GM21360 (cell line): Measurements from ENCODE around the gene FEM1B.
"Not testable (repeated sequence)": the region's sequence is repeated elsewhere in the genome, so short reads cannot be mapped to it uniquely, and the experiment has no call there.

Source experiments
- ATAC-seq: cut with Tn5 transposase; IDR thresholded peaks from one replicate; pipeline ENCODE4 v1.9.1; 2021; ENCODE audit warnings: mild to moderate bottlenecking, moderate library complexity; ENCODE audit not compliant: unreplicated experiment

Gene FEM1B

DNA sequence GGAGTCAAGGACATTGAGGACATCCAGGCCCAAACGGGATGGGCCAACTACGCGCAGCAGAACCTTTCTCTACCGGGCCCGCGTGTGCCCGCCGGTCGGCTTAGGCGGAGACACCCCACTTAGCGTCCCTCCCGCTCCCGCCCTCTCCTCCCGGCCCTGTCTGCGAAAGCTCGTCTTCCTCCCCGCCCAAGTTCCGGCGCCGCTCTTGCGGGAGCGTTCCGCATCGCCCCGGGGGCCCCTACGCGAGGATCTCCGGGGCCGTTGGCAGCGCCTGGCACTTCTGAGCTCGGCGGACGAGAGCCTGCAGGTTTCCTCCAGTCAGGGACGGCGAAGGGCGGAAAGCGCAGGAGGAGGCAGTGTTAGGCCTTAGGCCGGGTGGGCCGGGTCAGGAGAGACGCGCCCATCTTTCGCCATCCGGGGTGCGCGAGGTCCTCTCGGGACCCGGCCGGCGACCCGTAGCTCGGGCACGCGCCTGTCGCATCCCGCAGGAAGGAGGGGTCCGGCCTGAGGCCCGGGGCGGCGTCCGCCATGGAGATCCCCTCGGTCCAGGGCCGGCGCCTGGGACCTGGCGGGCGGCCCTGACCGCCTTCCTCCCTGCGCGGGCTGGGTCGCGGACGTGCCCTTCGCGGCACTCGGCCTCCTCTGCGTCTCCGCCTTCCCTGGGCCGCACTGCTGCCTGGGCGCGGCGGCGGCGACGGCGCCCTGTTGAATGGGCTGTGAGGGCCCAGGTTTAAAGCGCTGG, at the start of gene FEM1B:
Gene FEM1B (plus strand): TSS at position 143 of the 742 bp plus-strand sequence. CDS start 673 bp downstream, outside the sequence.
- ATAC-seq: peak; percentile 74

DNA sequence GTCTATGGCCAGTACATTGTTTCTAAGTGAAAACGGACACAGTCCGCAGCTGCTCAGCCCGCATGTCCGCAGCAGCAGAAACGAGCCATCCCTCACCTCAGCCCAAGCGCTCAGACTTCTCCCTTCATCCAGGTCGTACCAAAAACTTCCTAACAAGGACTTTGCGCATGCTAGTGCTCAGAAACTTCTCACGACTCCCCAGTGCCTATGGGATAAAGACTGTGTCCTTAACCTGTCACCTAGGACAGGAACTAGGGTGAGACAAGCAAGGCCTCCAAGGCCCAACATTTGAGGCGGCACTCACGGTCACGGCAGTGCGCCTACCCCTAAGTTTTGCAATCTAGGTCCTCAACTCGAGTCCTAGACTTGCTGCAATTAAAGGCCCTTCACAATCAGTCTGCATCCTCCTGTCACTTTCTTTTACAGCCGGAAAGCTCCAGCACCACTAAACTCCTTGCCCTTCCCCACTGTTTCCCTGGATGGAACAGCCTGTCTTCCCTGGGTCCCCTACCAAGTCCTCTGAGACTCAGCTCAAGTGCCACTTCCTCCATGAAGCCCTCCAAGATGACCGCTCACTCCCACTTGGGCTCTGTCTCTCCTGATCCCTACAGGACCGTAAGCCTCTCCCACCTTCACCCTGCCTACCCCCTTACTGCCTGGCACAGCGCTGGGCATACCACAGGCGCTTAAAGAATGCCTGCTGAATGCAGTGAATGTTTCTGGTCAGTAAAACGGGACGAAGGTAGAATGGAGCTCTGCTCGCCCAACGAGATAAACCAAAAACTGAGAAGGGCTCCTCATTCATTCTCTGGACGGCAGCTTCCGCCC, 49.2 kb upstream of the FEM1B start:
- ATAC-seq: no peak

DNA sequence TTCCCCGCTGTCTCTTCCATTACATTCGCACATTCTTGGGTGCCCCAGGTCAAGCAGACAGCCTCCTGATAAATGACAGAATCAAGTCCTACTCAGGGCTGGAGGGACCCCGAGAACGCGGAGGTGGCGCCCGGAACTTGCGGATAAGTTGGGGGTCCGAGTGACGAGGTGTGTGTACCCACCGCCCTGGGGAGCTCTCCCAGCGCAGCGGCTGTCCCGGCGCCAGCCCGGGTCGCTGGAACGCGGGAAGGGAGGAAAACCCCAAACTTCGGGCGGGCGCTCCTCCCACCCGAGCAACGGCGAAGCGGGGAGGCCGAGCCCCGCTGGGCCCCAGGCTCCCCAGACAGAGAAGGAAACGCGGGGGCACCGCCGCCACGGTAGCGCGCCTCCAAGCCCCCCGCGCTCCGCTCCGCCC, 48.6 kb upstream of the FEM1B start:
- ATAC-seq: no peak

DNA sequence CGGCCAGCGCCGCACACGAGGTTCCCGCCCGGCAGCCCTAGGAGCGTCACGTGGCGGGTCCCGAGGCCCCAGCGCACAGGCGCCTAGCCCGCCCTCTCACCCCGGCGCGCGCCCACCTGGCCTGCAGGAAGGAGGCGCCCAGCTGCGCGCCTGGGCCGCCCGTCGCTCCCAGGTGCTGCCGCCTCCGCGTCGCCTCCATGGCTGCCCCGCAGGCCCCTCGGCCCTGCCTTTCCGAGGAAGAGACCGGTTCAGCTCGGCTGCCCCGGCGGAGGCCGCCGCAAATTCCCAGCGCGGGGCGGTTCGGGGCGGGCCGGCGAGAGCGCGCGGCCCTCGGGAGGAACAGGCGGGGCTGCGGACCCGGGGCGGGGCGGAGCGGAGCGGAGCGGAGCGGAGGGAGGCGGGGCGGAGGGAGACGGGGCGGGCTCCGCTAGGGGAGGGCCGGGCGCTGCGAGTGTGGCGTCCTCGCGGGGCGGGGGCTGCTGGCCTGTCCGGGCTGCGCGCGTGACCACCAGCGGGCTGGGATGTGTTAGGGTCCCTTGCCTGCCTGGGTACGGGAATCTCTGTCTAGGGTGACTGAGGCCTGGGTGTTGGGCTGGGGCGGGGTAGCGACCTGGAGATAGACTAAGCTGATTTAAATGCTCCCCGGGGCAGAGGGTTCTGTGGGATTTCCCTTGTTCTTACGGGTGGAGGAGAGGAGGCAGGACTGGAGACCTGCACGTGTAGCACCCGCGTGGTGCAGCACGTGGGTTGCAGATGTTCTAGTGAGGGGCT, 48.0 kb upstream of the FEM1B start, which contains the start of gene CLN6:
Gene CLN6 (minus strand): TSS at position 343 of the 771 bp plus-strand sequence. CDS start 144 bp downstream, at position 199.
- ATAC-seq: peak; percentile 69

DNA sequence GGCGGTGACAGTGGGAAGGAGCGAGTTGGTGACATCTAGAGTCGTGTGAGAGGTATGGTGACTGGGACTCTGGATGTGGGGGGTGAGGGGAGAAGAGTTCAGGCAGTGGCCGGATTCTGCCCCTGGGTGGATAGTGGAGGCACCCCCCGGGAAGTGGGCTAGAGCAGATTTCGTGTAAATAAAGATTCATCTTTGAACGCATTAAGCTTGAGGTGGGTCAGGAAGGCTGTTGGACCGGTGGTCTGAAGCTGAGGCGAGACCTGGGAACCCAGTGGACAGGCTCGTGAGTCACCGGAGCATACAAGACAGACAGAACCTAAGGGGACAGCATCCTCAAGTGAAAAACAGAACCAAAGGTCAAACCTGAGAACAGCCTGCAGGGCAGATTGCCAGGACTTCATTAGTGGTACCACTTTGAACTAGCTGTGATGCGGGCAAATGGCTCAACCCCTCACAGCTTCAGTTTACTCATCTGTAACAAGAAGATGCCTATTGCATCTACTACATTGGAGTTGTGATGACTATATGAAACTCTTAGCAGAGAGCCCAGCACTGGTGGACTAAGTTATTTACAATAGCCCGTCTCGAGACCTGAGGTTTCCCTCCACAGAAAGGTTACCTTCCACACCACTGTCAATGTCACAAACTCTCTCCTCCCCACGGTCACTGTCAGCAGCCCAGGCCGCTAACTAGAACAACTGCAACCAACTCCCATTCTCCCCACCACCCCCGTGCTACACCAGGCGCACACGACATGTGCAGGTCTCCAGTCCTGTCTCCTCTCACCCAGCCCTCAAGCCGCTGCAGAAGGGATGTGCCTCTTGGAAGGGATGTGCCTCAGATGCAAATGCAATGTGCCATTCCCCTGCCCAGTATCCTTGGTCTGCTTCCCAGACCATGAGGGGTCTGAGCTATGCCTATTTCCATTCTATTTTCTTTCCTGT, 47.1 kb upstream of the FEM1B start:
- peak; percentile 27 for ATAC-seq

DNA sequence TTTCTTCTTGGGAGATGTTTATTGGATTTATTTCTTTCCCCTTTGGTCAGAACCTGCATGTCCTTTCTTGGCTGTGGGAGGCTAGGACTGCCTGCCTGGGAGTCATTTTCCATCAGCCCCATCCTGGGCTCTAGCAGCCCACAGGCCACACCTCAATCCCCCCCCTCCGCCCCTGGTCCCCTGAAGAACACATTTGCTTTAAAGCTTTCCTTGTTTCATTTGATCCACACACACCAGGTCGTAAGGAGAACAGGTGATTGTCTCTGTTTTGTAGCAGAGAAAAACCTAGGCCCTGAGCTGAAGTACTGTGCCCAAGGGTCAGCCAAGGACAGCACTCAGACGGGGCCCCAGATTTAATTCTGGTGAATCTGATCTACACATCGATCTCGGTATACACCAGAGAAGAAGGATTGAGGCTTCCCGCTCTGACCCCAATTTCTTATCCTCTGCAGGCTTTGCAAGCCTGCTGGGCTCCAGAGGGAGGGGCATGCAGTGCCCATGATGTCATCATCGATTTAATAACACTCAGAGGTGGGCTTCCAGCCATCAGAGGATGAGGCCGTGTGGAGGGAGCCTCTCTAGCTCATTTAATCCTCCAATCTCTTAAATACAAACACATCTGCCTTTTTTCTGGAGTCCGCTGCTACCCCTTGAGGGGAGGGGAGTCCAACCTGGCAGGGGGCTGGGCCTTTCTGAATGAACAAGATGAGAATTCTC, 46.3 kb upstream of the FEM1B start:
- ATAC-seq: no peak

DNA sequence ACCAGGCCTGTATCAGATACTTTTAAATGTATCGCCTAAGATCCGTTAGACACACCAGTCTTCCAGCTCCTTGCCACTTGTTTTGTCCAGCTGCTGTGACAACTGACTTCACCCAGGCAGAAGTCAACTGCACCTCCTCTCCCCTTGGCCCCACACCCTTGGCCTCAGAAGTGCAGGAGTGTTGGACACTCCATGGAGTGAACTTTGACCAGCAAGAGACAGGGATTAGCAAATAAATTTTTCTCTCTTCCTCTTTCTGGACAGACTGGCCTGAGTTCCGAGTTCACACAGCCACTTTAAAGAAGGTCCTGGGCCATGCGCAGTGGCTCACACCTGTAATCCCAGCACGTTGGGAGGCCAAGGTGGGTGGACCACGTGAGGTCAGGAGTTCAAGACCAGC, 45.1 kb upstream of the FEM1B start:
- ATAC-seq: no peak

DNA sequence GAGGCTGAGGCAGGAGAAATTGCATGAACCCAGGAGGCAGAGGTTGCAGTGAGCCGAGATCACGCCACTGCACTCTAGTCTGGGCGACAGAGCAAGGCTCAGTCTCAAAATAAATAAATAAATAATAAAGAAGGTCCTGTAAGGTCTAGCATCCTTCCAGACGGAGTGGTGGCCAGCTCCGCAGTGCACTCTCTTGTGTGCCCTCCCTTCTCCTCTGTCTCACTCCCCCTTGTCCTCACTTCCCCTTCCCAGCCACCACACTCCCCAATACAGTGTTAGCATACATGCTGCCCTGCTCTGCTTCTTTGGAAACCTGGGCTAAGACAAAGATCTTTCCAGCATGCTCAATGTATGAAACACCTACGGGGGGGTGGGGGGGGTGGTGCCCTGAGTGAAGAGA, 44.6 kb upstream of the FEM1B start:
- no peak for ATAC-seq

DNA sequence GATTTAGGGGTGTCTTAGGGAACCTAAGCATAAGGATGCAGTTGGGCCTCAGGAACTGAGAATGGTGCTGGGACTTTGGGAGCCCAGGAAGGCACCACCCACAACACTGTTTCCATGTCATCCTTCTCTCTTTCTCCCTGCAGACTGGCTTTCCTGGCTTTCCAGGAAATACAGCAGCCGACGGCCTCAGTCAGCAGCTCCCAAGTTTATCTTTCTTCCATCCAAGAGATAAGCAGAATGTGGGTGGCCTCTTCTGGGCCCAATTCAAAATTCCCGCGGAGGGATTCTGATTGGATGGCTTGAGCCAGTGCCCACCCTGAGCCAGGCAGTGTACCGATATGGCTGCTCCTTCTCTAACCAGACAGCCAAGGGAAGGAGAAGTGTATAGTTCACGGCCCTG, 43.5 kb upstream of the FEM1B start:
- ATAC-seq: no peak

DNA sequence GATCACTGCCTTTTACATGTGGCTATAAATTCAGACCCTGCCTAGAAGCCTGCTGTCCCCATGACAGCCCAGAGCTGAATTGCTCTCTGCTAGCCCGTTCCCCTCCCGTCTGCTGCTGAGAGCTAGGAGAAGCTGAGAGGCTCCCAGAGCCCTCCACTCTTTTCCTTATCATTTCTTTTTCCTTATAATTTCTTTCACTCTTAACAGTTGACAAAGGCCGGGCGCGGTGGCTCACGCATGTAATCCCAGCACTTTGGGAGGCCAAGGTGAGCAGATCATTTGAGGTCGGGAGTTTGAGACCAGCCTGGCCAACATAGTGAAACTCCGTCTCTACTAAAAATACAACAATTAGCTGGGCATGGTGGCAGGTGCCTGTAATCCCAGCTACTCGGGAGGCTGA, 43.0 kb upstream of the FEM1B start:
- ATAC-seq: not testable (repeated sequence)

DNA sequence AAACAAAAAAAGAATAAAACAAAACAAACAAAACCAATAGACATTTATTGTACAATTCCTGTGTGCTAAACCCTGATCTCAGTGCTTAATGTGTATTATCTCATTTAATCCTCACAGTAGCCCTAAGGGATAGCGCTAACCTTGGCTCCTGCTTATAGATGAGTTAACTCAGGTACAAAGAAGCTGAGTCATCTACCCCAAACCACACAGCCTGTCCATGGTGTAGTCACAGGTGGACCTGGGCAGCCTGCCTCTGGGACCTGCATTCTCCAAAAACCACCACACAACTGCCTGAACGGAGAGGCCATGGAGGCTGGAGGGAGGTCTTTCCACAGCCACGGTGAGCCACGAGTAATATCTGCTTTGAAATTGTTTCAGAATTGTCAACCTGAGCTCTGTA, 42.5 kb upstream of the FEM1B start:
- ATAC-seq: no peak

DNA sequence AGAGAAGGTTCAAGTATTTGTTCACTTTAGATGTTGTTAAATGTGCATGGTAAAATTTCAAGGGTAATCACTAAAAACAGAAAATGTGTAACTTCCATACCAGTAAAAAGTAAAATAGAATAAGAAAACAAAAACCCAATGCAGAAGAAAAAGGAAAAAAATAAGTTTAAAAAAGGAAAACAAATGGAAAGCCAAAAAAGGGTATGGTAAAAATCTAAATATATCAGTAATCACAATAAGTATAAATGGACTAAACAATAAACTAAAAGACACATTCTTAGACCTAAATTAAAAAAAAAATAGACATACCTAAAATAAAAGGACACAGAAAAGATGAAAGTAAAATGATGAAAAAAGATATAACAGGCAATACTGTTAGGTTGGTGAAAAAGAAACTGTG, 38.5 kb upstream of the FEM1B start:
- ATAC-seq: no peak

DNA sequence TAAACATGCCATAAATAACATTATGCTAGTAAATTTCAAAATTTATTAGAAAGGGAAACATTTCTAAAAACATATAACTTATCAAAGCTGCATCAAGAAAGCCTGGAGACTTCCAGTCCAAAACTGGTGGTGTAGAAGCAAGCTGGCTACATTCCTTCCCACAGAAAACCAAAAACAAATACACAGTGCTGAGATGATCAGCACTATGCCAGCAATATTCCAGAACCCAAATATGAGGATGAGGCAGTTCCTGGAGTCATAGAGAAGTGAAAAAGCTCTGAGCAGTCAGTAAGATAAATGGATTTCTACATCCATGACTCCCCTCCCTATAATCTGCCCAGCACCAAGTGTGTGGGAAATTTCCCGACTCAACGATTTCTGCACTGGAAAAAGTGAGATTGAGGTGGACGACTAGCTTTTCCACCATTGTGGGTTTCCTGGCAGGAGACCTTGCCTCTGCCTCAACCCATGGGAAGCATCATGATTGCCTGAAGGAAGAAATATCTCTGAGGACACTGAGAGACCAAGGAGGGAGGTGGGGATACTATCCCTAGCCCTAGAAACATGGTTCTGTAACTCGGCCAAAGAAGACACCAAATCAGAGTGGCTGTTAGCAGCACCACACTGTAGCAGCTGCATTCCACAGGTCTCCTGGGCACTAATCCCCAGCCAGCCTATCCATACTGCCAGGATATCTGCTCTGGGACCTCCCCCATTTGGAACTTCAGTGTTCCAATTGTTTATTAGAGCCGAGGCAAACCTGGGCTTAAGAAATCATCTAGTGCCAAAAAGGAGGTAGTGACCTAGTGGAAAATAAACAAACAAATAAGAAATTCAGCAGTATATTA, 36.2 kb upstream of the FEM1B start:
- no peak for ATAC-seq

DNA sequence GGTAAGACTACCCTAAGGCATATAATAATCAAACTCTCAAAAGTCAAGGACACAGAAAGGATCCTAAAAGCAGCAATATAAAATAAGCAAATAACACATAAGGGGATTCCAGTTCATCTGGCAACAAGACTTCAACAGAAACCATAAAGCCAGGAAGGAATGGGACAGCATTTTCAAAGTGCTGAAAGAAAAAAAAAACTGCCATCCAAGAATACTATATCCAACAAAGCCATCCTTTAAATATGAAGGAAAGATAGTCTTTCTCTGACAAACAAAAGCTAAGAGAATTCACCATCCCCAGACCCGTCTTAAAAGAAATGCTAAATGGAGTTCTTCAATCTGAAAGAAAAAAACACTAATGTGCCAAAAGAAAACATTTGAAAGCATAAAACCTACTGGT, 33.3 kb upstream of the FEM1B start:
- no peak for ATAC-seq

DNA sequence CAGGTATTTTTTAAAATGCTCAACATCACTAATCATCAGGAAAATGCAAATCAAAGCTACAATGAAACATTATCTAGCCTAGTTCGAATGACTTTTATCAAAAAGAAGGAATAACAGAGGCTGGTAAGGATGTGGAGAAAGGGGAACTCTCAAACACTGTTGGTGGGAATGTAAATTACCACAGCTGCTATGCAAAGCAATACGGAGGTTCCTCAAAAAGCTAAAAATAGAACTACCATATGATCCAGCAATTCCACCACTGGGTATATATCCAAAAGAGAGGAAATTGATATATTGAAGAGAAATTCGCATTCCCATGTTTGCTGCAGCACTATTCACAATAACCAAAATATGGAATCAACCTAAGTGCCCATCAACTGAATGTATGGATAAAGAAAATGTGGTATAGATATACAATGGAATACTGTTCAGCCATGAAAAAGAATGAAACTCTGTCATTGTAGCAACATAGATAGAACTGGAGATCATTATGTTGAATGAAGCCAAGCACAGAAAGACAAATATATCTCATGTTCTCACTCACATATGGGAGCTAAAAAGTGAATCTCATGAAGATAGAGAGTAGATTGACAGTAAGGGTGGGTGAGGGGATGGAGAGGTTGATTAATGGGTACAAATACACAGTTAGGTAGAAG, 28.4 kb upstream of the FEM1B start:
- no peak for ATAC-seq

DNA sequence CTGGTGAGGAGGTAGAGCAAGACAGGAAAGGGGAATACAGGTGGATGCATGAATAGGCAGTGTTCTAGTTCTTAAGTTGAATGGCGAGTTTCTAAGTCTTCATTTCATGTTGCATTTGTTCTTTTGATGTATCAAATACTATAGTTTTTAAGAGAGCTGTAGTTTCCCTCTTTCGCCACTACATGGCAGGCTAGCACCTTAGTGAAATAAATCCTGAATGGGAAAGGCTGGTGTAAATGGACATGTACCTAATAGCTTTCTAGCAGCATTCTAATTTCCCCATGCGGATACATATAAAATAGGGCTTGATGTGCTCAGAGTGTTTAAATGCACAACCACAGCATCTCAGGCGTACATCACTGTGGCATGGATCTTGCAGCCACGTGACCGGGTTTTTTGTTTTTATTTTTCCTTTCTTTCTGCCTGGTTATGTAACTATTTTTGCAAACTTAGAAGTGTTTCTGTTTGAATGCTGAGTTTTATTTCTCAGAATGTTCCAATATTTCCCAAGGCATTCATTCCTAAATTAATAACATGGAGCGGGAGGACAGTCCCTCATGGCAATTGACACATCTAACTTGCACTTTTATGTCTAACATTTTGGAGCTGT, 24.5 kb upstream of the FEM1B start:
- ATAC-seq: no peak

DNA sequence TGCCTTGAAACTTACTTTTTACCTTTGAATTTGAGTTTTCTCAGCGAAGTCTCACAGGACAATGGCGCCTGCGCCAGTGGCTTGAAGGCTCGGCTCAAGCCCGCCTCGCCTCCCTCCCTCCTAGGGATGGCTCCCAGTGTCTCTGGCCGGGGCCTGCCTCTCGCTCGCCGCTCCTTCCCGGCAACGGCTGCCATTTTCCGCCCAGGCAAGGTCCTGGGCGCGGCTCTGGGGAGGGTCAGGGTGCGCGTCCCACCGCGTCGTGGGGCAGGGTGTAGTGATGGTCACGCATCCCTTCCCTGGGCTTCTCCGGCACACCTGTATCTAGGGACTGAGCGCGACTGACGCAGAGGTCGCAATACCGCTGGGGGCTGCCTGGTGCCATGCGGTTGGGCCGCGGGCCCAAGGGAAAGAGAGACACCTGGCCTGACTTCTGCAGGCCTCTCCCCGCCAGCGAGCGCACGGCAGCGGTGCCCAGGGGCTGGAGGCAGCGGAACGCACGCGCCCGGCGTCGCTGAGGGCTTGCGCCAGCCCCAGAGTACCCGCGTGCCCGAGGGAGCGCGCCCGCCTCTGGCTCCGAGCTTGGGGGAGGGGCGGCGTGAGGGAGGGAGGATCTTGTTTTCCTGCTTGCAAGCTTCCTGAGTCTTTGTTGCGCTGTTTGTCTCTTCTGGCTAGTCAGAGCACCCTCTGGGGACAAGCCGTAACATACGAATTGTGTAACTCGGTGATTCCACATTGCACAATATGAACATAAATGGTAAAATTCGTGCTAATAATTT, 20.7 kb upstream of the FEM1B start:
- ATAC-seq: no peak
